HG03066 (cell line): ENCODE measurements around the gene NGFR.

Experiments used
- ATAC-seq: cut with Tn5 transposase; IDR thresholded peaks from one replicate; pipeline ENCODE4 v1.9.1; 2021; ENCODE audit warnings: low read depth; ENCODE audit not compliant: unreplicated experiment

NGFR gene

DNA sequence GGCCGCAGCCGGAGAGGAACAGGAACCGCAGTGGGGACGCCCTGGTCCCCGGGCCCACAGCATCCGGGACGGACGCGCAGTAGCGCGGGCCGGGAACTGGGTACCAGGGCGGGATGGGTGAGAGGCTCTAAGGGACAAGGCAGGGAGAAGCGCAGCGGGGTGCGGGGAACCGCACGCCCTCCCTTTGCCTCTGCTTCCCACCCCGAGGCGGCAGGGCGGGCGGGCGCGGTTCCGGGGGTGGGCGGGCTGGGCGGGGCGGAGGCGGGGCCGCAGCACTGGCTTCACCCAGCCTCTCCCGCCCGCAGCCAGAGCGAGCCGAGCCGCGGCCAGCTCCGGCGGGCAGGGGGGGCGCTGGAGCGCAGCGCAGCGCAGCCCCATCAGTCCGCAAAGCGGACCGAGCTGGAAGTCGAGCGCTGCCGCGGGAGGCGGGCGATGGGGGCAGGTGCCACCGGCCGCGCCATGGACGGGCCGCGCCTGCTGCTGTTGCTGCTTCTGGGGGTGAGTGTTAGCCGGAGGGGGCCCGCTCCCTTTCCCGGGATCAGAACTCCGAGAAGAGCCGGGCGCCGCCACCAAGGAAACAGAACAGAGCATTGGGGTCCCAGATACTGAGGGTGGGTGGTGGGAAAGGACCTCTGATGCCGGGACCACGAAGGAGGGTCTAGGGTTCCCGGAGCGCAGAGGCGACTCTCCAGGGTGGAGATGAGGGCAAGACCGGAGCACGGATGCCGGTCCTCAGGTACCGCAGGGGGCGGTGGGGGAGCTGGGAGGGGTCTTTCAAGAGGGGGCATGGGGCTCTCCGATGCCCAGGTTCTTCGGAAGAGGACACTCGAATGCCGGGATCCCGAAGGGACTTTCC is at the start of gene NGFR:
NGFR (plus strand) TSS at position 308 of the 856 bp plus-strand sequence; CDS start at position 433, 125 bp downstream.
- ATAC-seq: no peak

- no peak for ATAC-seq
These were observed 49.5 kb upstream of the NGFR start for GRCh38 chr17:49445591-49445990.

DNA sequence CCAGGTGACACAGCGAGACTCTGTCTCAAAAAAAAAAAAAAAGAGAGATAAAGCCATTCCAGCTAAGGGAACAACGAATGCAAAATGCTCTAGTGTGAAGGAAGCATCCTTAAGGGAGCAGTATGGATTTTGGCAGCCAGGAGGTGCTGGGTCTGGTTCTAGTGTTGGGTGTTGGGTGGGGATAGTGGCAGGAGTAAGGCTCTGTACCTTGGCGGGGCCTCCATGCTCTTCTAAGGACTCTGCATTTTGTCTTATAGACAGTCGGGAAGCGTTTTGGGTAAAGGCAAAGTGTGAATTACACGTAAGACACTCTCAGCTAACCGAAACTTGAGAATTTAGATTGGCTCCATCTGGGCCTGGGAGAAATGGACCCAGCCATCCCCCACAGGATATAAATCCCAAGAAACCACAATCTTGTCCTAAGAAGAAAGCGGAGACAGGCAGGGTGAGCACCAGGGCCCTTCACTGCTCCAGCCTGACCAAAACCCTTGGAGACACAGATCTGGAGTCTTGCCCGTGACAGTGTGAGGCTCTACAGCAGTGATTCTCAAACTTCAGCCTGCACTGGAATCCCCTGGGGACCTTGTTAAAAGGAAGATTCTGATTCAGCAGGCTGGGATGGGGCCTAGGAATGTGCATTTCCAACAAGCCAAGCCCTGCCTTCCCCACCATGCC is 47.3 kb upstream of the NGFR start:
- ATAC-seq: no peak

- ATAC-seq: no peak
These were observed 44.9 kb upstream of the NGFR start for GRCh38 chr17:49450181-49450580.

GRCh38 chr17:49450735-49451134 is 44.4 kb upstream of the NGFR start:
- ATAC-seq: no peak

DNA sequence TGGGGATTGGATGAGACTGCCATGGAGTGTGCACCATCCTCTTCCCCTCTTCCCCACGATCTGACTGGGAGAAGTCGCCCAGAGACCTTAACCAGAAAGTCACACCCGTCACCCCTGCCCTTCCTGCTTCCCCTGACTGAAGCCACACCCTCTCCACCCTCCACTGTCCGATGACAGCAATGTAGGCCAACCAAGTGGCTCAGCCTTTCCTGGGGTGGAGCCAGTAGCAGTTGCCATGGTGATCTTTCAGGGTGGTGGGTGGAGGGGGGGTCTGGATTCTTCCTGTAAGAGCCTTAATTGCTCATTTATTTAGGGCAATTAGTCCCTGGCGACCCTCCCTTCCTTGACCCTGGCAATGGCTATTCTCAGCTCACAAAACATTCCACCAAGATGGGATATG is 42.9 kb upstream of the NGFR start:
- ATAC-seq: no peak

- no peak for ATAC-seq
These were observed 42.4 kb upstream of the NGFR start for GRCh38 chr17:49452661-49453060.

DNA sequence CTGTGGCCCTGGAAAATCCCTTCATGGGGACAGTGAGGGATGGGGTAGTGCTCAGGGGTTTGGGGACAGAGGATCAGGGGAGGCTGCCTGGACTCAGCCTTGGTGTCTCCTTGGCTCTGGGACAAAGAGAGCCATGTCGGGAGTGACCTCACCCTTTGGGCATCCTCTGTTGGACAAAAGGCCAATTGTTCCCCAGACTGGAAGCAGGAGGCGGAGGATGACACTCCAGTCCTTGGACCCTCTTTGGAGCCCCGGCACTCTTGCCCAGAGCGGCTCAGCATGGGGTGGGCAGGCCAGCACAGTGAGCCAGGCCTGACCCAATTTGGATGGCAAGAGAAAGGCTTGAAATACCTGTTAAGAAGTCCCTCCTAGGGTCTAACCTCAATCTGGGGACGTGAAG is 41.0 kb upstream of the NGFR start:
- ATAC-seq: no peak

GRCh38 chr17:49455272-49455861 is 39.7 kb upstream of the NGFR start:
- no peak for ATAC-seq

- ATAC-seq: no peak
These were observed 38.7 kb upstream of the NGFR start for GRCh38 chr17:49456183-49456965.

DNA sequence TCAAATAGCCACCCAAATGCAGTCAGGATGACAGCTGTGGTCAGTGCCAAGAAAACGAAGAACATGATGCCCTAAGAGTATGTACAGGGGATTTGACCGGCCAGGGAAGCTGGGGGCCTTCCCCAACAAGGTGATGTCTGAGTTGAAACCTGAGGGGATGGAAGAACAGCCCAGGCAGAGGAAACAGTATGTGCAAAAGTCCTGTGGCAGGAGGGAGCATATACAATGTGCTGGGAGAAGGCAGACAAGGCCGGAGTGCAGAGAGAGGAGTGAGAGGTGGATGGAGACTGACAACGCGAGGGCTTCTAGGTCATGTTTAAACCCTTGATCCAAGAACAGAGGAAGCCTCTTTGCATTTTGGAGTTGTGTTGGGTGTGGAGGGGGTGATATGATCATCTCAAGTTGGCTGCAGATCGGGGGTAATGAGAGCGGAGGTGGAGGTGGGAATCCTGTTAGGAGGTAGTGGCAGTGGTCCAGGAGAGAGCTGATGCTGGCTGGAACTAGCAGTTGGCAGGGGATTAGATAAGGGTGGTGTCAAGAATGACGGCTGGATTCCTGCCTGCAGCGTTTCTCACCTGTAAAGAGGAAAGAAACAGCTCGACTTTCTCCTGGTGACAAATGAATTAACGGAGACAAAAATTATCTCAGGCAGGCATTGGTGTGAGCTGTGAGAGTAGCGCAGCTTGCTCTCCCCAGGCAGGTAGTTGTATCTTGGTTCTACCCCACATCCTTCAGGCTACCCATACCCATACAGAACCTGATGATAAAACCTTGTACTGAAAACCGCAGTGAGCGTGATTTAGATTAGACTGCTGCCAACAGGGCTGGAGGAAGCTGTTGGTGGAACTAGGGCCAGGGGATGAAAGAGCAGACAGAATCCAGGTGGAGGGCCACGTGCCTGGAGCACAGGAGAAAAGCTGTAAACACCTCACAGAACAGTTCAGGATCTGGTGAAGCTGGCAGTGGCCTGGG is 37.2 kb upstream of the NGFR start:
- no peak for ATAC-seq

DNA sequence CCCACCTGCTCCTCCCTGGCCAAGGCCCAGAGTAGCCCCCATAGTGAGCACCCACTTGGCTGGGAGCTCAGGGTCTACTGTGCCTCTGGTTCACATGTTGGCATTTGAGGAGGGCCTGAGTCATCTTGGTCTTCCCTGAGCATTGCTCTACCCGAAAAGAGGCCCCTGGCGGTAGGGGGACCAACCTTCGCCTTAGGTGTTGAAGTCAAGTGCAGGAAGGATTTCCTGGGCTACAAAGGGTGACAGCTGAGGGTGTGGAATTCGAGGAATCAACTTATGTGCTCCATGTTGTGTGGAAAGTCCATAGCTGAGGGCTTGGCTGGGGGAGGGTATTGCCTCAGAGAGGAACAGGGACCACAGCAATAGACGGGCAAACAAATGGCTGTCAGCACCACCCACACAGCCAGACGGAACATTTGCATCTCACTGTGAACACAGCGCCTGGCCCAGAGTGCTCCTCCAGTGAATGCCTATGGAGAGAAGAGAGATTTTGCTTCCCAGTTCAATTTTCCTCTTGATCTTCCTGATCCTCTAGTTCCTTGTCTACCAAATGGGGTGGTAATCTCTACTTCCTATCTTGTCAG is 35.6 kb upstream of the NGFR start:
- ATAC-seq: no peak

DNA sequence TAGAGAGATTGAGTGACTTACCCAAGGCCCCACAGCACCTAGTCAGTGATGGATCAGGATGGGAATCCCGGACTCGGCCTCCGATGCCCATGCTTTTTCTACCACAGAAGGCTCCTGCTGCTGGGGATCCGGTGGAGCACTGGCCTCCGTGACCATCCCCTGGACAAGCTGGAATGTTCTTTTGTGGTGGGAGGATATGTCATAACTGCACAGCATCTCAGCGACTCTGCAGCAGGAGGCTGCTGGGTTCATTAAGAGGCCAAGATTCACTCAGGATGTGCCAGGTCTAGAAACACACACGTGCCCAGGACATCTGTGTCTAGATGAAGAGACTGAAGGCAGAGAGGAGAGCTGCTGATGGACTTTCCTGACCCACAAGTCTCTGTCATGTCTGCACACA is 34.7 kb upstream of the NGFR start:
- ATAC-seq: no peak

DNA sequence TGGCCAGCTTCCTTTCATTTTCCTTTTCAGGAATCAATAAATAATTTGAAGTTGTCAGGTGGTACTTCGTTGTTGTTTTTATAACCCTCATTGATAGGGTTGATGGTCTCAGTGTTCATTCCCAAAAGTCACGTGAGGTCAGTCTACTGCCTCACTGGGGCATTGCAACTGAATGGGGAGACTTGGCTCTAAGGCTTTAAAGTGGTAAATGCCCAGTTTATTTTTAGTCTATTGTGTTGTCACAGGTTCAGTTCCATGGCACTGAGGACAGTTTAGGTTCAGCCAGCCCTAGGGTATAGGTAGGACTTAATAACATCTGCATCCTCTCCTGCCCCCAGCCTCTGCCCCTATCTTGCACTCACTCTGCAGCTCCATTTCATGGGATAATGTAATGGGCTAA is 33.5 kb upstream of the NGFR start:
- no peak for ATAC-seq

DNA sequence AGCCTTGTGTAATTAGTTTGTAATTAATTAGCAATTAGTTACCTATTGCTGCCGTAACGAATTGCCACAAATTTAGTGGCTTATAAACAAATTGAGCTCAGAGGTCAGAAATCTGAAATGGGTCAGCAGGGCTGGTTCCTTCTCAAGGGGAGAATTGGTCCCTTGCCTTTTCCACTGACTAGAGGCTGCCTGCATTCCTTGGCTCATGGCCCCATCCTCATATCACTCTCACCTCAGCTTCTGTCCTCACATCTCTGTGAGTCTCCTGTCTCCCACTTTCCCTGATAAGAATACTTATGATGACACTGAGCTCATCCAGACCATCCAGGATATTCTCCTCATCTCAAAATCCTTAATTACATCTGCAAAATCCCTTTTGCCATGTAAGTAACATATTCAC is 31.0 kb upstream of the NGFR start:
- ATAC-seq: no peak

- ATAC-seq: no peak
These were observed 29.7 kb upstream of the NGFR start for GRCh38 chr17:49465331-49465903.

GRCh38 chr17:49466436-49466835 is 28.7 kb upstream of the NGFR start:
- ATAC-seq: no peak

- ATAC-seq: no peak
These were observed 27.9 kb upstream of the NGFR start for GRCh38 chr17:49467175-49467574.

DNA sequence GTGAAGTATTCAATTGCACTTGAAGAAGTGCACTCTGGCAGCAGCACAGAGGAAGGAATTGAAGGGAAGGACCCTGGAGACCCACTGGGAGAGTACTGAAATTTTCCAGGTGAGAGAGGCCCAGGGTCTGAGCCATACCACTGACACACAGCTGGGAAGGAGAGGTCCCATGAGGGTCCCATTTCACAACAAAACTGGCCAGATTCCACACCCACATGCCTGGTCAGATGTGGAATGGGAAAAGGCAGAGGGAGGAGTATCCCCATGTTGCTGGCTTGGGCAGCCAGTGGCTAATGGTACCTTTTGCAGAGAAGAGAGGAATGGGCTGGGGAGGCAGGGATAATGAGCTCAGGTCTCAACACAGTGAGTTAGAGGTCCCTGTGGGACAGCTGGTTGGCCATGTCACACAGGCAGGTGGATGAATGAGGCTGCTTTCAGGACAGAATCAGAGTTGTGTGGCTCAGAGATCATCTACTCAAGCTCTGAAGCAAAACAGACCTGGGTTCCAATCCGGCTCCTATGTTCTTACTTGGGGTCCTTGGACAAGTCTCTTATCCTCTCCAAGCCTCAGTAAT is 26.2 kb upstream of the NGFR start:
- no peak for ATAC-seq
